Right ventricle myocardium inferior (tissue), 1 donor: ENCODE measurements around the gene PDSS2. TPM values are rescaled to one million over a fixed set of nuclear protein-coding genes. Genes with fewer than 3 reads are reported as not detected.
"Not testable (repeated sequence)": the region's sequence is repeated elsewhere in the genome, so short reads cannot be mapped to it uniquely, and the experiment has no call there.

Experiments used
- ATAC-seq: fragments of 200-7000 bp; cut with Tn5 transposase; one replicate; pipeline ENCODE4 v1.9.1; 2020; ENCODE audit warnings: mild to moderate bottlenecking, moderate library complexity
- DNase-seq: peaks from one replicate; pipeline ENCODE4 v3.0.0; 2021; ENCODE audit errors: missing footprints
- intact Hi-C: fragments of 100-400 bp; cut with DNase I; formaldehyde crosslinking; loops from one replicate; pipeline ENCODE4 v1.11.0; 2022
- total RNA-seq: library from RNA; stranded (reverse); fragmentation: NEBNext Ultra II Directional; extraction: Animal tissue kit (Norgen Biotek cat#: 25700); gene quantifications from one replicate; pipeline ENCODE4 v1.2.1, GENCODE V29; 2021
- donor health status: DM: no; HTN: yes; CAD: no; lungs with severe emphysema.

PDSS2 gene
- total RNA-seq, 1 donor from 2014 or later: 15.6 TPM

GRCh38 chr6:107435798-107436197 lies 23.6 kb downstream of the PDSS2 start:
- DNase-seq (no peak), ATAC-seq (no peak)
- intact Hi-C loops: no loop called here

GRCh38 chr6:107434812-107435211 lies 24.6 kb downstream of the PDSS2 start:
- ATAC-seq: no peak
- no peak for DNase-seq
- intact Hi-C loops: no loop called here

GRCh38 chr6:107425951-107426350 lies 33.4 kb downstream of the PDSS2 start:
- DNase-seq, intact Hi-C loops, ATAC-seq: not testable (repeated sequence)

GRCh38 chr6:107423474-107423990 lies 35.8 kb downstream of the PDSS2 start:
- ATAC-seq (no peak), DNase-seq (no peak)
- intact Hi-C loops: no loop called here

GRCh38 chr6:107421696-107422256 lies 37.6 kb downstream of the PDSS2 start:
- DNase-seq (no peak), ATAC-seq (no peak)
- intact Hi-C loops: no loop called here

- ATAC-seq (no peak), DNase-seq (no peak)
- intact Hi-C loops: no loop called here
Measured at GRCh38 chr6:107419733-107420132, 39.6 kb downstream of the PDSS2 start.

GRCh38 chr6:107418118-107418517 lies 41.2 kb downstream of the PDSS2 start:
- intact Hi-C loops: no loop called here

GRCh38 chr6:107416145-107416544 lies 43.2 kb downstream of the PDSS2 start:
- intact Hi-C loops: no loop called here

More at GRCh38 chr6:107418118-107418517, 41.2 kb downstream of the PDSS2 start:
- ATAC-seq: no peak
- no peak for DNase-seq

GRCh38 chr6:107413966-107414645 lies 45.3 kb downstream of the PDSS2 start:
- ATAC-seq: no peak

More at GRCh38 chr6:107416145-107416544, 43.2 kb downstream of the PDSS2 start:
- DNase-seq (no peak), ATAC-seq (no peak)

GRCh38 chr6:107411161-107411560 lies 48.2 kb downstream of the PDSS2 start:
- ATAC-seq (no peak), DNase-seq (no peak)
- intact Hi-C loops: no loop called here

More at GRCh38 chr6:107413966-107414645, 45.3 kb downstream of the PDSS2 start:
- intact Hi-C loops: no loop called here
- DNase-seq: no peak

- no peak for ATAC-seq
Measured at GRCh38 chr6:107409942-107410341, 49.4 kb downstream of the PDSS2 start.

GRCh38 chr6:107408714-107409113 lies 50.6 kb downstream of the PDSS2 start:
- intact Hi-C loops: no loop called here
- DNase-seq: no peak
- no peak for ATAC-seq

More at GRCh38 chr6:107409942-107410341, 49.4 kb downstream of the PDSS2 start:
- DNase-seq: no peak
- intact Hi-C loops: no loop called here

- intact Hi-C loops: no loop called here
- DNase-seq: no peak
- ATAC-seq: no peak
Measured at GRCh38 chr6:107405002-107405401, 54.4 kb downstream of the PDSS2 start.

GRCh38 chr6:107402533-107402932 lies 56.8 kb downstream of the PDSS2 start:
- intact Hi-C loops: no loop called here
- ATAC-seq (no peak), DNase-seq (no peak)

GRCh38 chr6:107401573-107401972 lies 57.8 kb downstream of the PDSS2 start:
- no peak for DNase-seq
- ATAC-seq: no peak
- intact Hi-C loops: no loop called here

- intact Hi-C loops: no loop called here
- DNase-seq (no peak), ATAC-seq (no peak)
Measured at GRCh38 chr6:107400616-107401147, 58.7 kb downstream of the PDSS2 start.

GRCh38 chr6:107399935-107400334 lies 59.4 kb downstream of the PDSS2 start:
- intact Hi-C loops: no loop called here
- no peak for DNase-seq
- no peak for ATAC-seq

GRCh38 chr6:107398001-107398400 lies 61.4 kb downstream of the PDSS2 start:
- ATAC-seq: no peak

GRCh38 chr6:107396211-107396610 lies 63.2 kb downstream of the PDSS2 start:
- intact Hi-C loops: no loop called here
- DNase-seq (no peak), ATAC-seq (no peak)

More at GRCh38 chr6:107398001-107398400, 61.4 kb downstream of the PDSS2 start:
- intact Hi-C loops: no loop called here
- no peak for DNase-seq

- DNase-seq (no peak), ATAC-seq (no peak)
- intact Hi-C loops: no loop called here
Measured at GRCh38 chr6:107392069-107392468, 67.3 kb downstream of the PDSS2 start.
